WTC11 (cell line): ENCODE measurements around the gene CERS3.

Experiments used
- CREB1 ChIP-seq: sonication (generic); formaldehyde crosslinking; IDR thresholded peaks from 2 replicates; pipeline ENCODE4 v1.8.0; 2023; ENCODE audit warnings: mild to moderate bottlenecking, missing genetic modification reagents
- ETV6 ChIP-seq: sonication (generic); formaldehyde crosslinking; IDR thresholded peaks from 2 replicates; pipeline ENCODE4 v1.8.1; 2022; ENCODE audit warnings: mild to moderate bottlenecking, missing genetic modification reagents
- JUN ChIP-seq: sonication (generic); formaldehyde crosslinking; IDR thresholded peaks from 2 replicates; pipeline ENCODE4 v1.8.0; 2023; ENCODE audit warnings: mild to moderate bottlenecking, missing genetic modification reagents
- TF ChIP-seq, protein P1 (sequence below): fragments of 200-600 bp; IDR thresholded peaks from 2 replicates; pipeline ENCODE4 v1.8.0; 2022; ENCODE audit warnings: antibody characterized with exemption

DNA sequence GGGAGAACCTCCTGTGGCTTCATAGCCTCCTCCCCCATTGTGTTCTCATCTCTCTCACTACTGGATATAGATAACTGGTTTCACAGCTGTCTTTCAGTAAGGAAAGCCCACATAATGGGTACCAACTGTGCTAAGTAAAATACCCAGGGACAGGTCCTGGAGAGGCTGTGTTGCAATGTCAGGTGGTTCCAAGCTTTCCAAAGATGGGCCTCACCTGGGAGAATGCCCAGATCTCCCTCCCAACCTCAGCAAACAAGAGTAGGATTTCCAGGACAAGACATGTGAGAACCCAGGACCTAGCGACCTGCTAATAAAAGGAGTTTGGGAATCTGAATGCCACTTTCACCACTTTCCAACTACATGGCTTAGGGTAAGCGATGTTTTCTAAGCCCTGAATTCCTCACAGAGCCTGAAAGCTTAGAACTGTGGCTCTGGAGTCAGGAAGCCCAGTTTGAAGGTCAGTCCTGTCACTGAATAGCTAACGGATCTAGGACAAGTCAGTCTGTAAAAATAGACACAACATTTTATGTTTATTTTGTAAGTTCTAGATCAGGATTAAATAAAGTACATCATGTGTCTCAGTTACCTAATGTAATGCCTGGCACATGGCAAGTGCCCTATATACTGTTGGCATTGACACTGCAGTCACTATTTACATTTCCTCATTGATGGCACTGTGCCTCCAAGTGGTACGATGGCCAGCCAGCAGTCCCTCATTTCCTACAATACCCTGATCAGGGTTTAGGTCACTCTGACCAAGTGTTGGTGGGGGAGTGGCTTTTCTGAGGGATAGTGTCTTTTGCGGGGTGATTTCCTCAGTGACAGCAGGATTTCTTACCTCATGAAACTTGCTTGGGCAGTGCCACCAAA, 11.9 kb downstream of the CERS3 start:
- TF ChIP-seq ETV6 (CRISPR knock-in tag) (no peak), JUN (no peak), CREB1 (CRISPR knock-in tag) (no peak)
- TF ChIP-seq, protein P1, sequence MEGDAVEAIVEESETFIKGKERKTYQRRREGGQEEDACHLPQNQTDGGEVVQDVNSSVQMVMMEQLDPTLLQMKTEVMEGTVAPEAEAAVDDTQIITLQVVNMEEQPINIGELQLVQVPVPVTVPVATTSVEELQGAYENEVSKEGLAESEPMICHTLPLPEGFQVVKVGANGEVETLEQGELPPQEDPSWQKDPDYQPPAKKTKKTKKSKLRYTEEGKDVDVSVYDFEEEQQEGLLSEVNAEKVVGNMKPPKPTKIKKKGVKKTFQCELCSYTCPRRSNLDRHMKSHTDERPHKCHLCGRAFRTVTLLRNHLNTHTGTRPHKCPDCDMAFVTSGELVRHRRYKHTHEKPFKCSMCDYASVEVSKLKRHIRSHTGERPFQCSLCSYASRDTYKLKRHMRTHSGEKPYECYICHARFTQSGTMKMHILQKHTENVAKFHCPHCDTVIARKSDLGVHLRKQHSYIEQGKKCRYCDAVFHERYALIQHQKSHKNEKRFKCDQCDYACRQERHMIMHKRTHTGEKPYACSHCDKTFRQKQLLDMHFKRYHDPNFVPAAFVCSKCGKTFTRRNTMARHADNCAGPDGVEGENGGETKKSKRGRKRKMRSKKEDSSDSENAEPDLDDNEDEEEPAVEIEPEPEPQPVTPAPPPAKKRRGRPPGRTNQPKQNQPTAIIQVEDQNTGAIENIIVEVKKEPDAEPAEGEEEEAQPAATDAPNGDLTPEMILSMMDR = no peak
